ENCODE measurements around the gene NDEL1.

The NDEL1 gene

GRCh38 chr17:8435245-8436168 is at the start of gene NDEL1 (continued):
- TF ChIP-seq ZNF660 (tag by site-specific recombination; IDR thresholded peaks at IDR 0.05) = peak; percentile 61
- peak; percentile 15; the same call in 1 of the 2 replicates for TF ChIP-seq ZBTB21 (tag by site-specific recombination; IDR thresholded peaks at IDR 0.05)
- TF ChIP-seq ZNF416 (tag by site-specific recombination; IDR thresholded peaks at IDR 0.05) = no peak
- no peak for TF ChIP-seq PRDM6 (tag by site-specific recombination; IDR thresholded peaks at IDR 0.05)
- no peak for TF ChIP-seq ZNF404 (tag by site-specific recombination; IDR thresholded peaks at IDR 0.05)
- no peak for TF ChIP-seq REPIN1 (tag by site-specific recombination; IDR thresholded peaks at IDR 0.05; ENCODE audit: low read depth)
- 0 out of 2 replicates have a peak, but pooled peaks have one; percentile 35 for TF ChIP-seq ZNF600 (tag by site-specific recombination; IDR thresholded peaks at IDR 0.05)
- 0 out of 2 replicates have a peak, but pooled peaks have one; percentile 19 for TF ChIP-seq ZFP69B (tag by site-specific recombination; IDR thresholded peaks at IDR 0.05)
- TF ChIP-seq RBAK (tag by site-specific recombination; IDR thresholded peaks at IDR 0.05) = no peak
- no peak for TF ChIP-seq TCF7L2 (IDR thresholded peaks at IDR 0.05; ENCODE audit: borderline replicate concordance, low read depth, low read length)
- TF ChIP-seq ZNF529 (tag by site-specific recombination; IDR thresholded peaks at IDR 0.05; ENCODE audit: insufficient replicate concordance) = no peak
- no peak for TF ChIP-seq ZNF510 (tag by site-specific recombination; IDR thresholded peaks at IDR 0.05; ENCODE audit: insufficient replicate concordance)
- TF ChIP-seq PRDM10 (tag by site-specific recombination; IDR thresholded peaks at IDR 0.05) = no peak
- TF ChIP-seq ZNF366 (tag by site-specific recombination; conservative IDR thresholded peaks at IDR 0.05) = no peak
- no peak for TF ChIP-seq ZNF785 (tag by site-specific recombination; IDR thresholded peaks at IDR 0.05)
- TF ChIP-seq ZNF292 (tag by site-specific recombination; IDR thresholded peaks at IDR 0.05; ENCODE audit: borderline replicate concordance, low read depth) = no peak
- no peak for TF ChIP-seq ZNF654 (tag by site-specific recombination; IDR thresholded peaks at IDR 0.05; ENCODE audit: low read depth)
- no peak for TF ChIP-seq ZNF48 (tag by site-specific recombination; IDR thresholded peaks at IDR 0.05)
- no peak for TF ChIP-seq ZNF37A (tag by site-specific recombination; IDR thresholded peaks at IDR 0.05)
- TF ChIP-seq ZNF449 (tag by site-specific recombination; IDR thresholded peaks at IDR 0.05) = no peak
- TF ChIP-seq ZNF23 (tag by site-specific recombination; IDR thresholded peaks at IDR 0.05; ENCODE audit: borderline replicate concordance) = no peak
- TF ChIP-seq ZNF335 (tag by site-specific recombination; conservative IDR thresholded peaks at IDR 0.05) = no peak; the same call in 1 of the 2 replicates
- TF ChIP-seq HOXD13 (CRISPR knock-in tag; IDR thresholded peaks at IDR 0.05; ENCODE audit: borderline replicate concordance) = no peak

Data from HEK293 (cell line).